VCaP (cell line): ENCODE results near the gene DCAF11.

ENCODE experiments used
- H3K27ac ChIP-seq: fragments of 450-650 bp; 2 replicates; pipeline ENCODE4 v1.5.1; 2017
- TF ChIP-seq, protein P1 (sequence below): fragments of 450-650 bp; conservative IDR thresholded peaks from 2 replicates; pipeline ENCODE4 v1.5.1; 2017; ENCODE audit warnings: mild to moderate bottlenecking, moderate library complexity

DCAF11 gene

DNA sequence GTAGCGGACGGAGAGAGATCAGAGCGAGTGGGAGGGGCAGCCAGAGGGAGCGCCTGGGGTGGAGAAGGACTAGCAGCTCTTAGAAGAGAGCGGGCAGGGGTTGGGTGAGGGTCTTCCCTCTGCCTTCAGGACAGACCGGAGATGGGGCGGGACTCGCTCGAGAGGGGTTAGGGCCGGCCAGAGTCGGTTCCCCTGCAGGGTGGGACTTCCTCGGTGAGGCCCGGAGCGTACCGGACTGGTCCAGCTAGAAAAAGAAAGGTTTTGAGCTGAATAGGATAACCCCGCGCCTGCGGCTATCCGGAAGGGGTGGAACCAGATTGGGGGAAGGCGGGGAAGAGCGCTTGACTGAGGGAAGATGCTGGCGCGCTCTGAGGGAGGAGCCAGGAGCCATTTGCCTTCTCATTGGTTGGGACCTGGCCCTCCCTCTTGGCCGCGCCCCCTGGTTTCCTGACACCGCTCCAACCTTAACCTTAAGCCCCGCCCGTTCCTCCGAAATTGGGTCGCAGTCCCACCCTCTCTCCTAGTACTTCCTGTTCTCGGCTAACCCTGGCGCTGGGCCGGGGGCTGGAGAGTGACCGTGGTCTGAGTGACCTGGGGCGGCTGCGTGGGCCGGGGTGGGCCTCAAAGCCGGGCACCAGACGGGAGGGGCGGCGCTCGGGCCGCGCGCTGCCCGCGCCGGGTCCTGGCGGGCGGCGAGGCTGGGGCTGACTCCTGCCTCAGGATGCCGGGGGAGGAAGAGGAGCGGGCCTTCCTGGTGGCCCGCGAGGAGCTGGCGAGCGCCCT lies 32.6 kb downstream of the DCAF11 start, which contains the start of gene RNF31:
RNF31 (plus strand) TSS at position 521 of the 783 bp plus-strand sequence; CDS start at position 722, 201 bp downstream.
- H3K27ac ChIP-seq = peak within 1 kb of the TSS; percentile 83
- TF ChIP-seq, protein P1, sequence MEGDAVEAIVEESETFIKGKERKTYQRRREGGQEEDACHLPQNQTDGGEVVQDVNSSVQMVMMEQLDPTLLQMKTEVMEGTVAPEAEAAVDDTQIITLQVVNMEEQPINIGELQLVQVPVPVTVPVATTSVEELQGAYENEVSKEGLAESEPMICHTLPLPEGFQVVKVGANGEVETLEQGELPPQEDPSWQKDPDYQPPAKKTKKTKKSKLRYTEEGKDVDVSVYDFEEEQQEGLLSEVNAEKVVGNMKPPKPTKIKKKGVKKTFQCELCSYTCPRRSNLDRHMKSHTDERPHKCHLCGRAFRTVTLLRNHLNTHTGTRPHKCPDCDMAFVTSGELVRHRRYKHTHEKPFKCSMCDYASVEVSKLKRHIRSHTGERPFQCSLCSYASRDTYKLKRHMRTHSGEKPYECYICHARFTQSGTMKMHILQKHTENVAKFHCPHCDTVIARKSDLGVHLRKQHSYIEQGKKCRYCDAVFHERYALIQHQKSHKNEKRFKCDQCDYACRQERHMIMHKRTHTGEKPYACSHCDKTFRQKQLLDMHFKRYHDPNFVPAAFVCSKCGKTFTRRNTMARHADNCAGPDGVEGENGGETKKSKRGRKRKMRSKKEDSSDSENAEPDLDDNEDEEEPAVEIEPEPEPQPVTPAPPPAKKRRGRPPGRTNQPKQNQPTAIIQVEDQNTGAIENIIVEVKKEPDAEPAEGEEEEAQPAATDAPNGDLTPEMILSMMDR = no peak

DNA sequence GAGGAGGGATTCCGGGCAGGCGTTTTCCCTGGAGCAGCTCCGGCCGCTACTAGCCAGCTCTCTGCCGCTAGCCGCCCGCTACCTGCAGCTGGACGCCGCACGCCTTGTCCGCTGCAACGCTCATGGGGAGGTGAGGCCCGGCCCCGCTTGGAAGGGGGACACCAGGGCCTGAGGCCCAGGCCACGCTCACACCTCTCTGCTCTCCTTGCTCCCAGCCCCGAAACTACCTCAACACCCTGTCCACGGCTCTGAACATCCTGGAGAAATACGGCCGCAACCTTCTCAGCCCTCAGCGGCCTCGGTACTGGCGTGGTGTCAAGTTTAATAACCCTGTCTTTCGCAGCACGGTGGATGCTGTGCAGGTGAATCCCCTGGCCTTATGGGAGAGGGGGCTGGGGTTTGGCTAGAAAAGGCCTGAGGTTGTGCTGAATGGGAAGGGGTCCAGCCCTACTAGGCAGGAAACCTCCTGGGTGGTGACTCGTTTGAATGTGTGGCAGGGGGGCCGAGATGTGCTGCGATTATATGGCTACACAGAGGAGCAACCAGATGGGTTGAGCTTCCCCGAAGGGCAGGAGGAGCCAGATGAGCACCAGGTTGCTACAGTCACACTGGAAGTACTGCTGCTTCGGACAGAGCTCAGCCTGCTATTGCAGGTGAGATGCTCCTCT lies 33.3 kb downstream of the DCAF11 start:
- TF ChIP-seq, protein P1 = no peak
- H3K27ac ChIP-seq = peak overlapping the region; percentile 83

DNA sequence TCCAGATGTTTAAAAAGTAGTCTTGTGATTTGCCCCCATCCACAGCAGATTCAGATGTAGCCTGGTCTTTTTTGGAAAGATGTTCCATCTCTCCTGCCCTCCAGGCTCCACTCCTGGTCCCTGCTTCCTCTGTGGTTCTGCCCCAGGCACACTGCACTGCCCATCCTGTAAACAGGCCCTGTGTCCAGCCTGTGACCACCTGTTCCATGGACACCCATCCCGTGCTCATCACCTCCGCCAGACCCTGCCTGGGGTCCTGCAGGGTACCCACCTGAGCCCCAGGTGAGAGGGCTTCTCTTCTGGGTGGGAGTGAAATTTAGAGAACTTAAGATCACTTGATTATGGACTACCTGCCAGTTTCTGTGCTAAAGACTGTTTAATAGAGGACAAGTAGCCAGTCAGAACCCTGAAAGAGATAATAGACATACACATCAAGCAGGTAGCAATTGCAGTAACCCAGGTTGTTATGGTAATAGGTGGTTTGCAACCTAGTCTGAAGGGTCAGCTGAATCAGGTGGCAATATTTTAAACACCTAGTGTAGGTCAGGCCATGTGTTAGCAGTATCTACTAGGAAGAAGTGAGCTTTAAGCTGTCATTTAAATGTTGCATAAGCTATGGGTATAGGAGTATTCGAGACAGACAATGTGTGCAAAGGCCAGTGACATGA lies 34.9 kb downstream of the DCAF11 start:
- TF ChIP-seq, protein P1 = no peak

DNA sequence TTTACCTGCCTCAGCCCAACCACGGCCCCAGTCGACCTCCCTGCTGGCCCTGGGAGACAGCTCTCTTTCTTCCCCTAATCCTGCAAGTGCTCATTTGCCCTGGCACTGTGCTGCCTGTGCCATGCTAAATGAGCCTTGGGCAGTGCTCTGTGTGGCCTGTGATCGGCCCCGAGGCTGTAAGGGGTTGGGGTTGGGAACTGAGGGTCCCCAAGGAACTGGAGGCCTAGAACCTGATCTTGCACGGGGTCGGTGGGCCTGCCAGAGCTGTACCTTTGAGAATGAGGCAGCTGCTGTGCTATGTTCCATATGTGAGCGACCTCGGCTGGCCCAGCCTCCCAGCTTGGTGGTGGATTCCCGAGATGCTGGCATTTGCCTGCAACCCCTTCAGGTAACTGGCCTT lies 35.5 kb downstream of the DCAF11 start:
- H3K27ac ChIP-seq = no peak overlapping the region
- TF ChIP-seq, protein P1 = no peak

More for the DNA sequence above, 34.9 kb downstream of the DCAF11 start:
- H3K27ac ChIP-seq = no peak overlapping the region

DNA sequence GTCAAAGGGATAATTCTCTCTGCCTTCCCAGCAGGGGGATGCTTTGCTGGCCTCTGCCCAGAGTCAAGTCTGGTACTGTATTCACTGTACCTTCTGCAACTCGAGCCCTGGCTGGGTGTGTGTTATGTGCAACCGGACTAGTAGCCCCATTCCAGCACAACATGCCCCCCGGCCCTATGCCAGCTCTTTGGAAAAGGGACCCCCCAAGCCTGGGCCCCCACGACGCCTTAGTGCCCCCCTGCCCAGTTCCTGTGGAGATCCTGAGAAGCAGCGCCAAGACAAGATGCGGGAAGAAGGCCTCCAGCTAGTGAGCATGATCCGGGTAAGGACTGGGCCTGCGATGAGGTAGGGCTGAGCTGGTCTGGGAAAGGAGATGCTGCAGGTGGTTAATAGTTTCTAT lies 36.0 kb downstream of the DCAF11 start:
- TF ChIP-seq, protein P1 = no peak
- H3K27ac ChIP-seq = no peak overlapping the region

DNA sequence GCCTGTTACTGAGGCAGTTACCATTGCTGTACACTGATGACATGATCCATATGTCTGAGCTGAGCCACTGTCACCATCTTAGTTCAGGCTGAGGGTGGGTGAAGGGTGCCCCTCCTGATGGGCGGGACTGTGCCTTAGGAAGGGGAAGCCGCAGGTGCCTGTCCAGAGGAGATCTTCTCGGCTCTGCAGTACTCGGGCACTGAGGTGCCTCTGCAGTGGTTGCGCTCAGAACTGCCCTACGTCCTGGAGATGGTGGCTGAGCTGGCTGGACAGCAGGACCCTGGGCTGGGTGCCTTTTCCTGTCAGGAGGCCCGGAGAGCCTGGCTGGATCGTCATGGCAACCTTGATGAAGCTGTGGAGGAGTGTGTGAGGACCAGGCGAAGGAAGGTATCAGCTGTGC lies 36.4 kb downstream of the DCAF11 start:
- TF ChIP-seq, protein P1 = no peak
- no peak overlapping the region for H3K27ac ChIP-seq

DNA sequence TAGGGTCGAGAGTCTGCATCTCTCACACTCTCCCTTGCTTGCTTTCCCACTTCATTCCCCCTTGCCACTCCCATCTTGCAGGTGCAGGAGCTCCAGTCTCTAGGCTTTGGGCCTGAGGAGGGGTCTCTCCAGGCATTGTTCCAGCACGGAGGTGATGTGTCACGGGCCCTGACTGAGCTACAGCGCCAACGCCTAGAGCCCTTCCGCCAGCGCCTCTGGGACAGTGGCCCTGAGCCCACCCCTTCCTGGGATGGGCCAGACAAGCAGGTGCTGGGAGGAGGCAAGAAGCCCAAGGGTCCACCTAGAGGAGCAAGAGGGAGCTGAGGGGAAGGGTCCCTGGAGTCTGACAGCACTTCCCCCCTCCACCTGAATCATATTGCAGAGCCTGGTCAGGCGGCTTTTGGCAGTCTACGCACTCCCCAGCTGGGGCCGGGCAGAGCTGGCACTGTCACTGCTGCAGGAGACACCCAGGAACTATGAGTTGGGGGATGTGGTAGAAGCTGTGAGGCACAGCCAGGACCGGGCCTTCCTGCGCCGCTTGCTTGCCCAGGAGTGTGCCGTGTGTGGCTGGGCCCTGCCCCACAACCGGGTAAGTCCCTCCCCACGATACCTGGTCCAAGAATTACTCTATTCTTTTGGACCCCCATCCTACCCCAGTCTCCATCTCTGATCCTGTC lies 37.0 kb downstream of the DCAF11 start:
- TF ChIP-seq, protein P1 = no peak
- no peak overlapping the region for H3K27ac ChIP-seq
